Activated CD8-positive, alpha-beta memory T cell treated with anti-CD3 and anti-CD28 coated beads for 1 hour (primary cell): ENCODE data around the gene GDI2.
A peak's percentile ranks its signal among the peaks of the same experiment; 100 is the strongest.
"Not testable (repeated sequence)": the region's sequence is repeated elsewhere in the genome, so short reads cannot be mapped to it uniquely, and the experiment has no call there.

ENCODE experiments used
- DNase-seq, 2 donors: peaks; one replicate each; pipeline ENCODE4 v3.0.0-alpha.2; 2020; ENCODE audit warnings: low read depth in 1 of 2; ENCODE audit errors: extremely low read depth in 1 of 2

The GDI2 gene

DNA sequence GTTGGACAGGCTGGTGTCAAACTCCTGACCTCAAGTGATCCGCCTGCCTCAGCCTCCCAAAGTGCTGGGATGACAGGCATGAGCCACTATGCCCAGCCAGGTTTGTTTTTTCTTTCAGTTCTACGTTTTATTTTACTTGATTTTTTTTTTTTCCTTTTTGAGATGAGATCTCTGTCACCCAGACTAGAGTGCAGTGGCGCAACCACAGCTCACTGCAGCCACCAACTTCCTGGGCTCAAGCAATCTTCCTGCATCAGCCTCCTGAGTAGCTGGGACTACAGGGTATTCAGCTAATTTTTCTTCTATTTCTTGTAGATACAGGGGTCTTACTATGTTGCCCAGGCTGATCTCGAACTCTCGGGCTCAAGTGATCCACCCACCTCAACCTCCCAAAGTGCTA lies 24.3 kb downstream of the GDI2 start:
- DNase-seq: no peak

DNA sequence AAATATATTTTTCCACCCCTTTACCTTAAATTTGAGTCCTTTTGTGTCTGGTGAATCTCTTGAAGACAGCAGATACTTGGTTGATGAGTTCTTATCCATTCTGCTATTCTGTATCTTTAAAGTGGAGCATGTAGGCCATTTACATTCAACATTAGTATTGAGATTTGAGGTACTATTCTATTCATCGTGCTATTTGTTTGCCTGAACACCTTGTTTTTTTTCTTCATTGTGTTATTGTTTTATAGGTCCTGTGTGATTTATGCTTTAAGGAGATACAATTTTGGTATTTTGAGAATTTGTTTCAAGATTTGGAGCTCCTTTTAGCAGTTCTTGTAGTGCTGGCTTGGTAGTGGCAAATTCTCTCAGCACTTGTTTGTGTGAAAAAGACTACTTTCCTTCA lies 29.9 kb downstream of the GDI2 start:
- DNase-seq: no peak

DNA sequence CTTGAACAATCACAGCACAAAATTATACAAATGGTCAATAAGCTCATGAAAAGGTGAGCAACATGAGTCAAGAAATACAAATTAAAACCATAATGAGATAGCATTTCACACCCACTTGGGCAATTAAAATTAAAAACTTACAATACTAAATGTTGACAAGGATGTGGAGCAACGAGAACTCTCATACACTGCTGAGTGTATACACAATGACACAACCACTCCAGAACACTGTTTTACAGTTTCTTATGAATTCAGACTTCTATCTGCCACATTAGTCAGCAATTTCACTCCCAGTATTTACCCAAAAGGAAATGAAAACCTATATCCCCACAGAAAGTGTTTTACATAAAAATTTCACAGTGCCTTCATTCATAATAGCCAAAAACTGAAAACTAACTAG lies 31.1 kb downstream of the GDI2 start:
- no peak for DNase-seq

DNA sequence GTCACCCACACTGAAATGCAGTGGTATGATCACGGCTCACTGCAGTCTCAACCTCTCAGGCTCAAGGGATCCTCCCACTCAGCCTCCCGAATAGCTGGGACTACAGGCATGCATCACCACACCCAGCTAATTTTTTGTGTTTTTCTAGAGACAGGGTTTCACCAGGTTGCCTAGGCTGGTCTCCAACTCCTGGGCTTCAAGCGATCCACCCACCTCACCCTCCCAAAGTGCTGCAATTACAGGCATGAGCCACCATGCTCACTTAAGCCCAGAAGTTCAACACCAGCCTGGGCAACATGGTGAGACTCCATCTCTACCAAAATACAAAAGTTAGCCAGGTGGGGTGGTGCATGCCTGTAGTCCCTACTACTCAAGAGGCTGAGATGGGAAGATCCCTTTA lies 33.5 kb downstream of the GDI2 start:
- no peak for DNase-seq

DNA sequence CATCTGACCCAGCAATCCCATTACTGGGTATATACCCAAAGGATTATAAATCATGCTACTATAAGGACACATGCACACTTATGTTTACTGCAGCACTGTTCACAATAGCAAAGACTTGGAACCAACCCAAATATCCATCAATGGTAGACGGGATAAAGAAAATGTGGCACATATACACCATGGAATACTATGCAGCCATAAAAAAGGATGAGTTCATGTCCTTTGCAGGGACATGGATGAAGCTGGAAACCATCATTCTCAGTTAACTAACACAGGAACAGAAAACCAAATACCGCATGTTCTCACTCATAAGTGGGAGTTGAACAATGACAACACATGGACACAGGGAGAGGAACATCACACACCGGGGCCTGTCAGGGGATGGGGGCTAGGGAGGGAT lies 35.5 kb downstream of the GDI2 start:
- not testable (repeated sequence) for DNase-seq

DNA sequence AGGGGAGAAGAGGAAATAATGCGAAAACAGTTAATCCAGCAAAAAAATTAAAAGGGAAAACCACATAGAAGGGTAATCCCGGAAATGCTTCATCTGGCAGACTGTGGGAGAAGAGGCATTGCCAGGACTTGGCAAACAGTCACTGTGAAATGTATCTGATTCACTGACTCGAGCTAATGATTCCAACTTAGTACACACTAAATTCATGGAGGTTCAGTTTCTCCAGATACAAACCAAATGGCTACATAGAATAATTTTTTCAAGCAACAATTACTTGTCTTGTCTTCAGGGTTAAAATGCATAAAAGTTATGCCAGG lies 36.4 kb downstream of the GDI2 start:
- DNase-seq: no peak

DNA sequence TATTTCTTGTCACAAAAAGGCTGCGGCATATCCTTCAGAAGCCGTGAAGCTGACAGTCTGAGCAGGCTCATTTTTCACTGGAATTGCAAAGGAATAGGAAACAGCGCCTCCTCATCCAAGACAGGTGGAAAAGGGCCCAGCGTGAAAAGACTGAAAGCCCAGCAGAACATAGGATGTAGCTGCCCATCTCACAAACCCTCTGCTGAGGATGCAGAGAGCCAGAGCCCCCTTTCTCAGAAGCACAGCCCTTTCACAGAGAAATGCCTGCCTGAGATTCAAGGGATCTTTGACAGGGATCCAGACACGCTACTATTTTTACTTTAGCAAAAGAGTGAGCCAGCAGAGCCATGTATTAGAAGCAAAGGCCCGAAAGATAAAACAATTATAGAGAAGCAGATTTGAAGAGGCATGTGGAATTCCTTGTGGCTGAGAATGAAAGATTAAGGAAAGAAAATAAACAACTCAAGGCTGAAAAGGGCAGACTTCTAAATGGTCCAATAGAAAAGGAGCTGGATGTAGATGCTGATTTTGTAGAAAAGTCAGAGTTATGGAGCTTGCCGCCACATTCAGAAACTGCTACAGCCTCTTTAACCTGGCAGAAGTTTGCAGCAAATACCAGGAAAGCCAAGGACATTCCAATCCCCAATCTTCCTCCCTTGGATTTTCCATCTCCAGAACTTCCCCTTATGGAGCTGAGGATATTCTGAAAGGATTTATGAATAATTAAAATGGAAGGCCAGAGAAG lies 36.9 kb downstream of the GDI2 start:
- DNase-seq: no peak

DNA sequence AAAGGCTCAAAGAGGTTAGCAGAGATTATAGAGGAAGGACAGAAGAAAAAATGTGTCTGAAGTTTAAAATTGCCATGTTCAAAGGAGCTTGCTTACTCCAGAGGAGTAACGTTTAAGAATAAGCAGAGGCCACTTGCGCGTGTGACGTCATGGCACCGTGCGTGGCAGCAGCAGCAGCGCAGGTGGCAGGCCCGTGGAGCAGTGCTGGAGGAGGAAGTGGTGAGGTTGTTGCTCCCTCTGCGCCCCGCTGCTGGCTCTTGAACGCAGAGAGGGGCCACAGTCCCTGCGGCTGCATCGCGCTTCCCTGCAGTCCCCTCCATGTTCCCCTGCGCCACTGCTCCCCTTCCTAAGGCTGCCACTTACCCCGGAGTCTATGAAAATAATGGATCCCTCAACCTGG lies 37.5 kb downstream of the GDI2 start:
- peak; percentile 61 to 71 for DNase-seq

DNA sequence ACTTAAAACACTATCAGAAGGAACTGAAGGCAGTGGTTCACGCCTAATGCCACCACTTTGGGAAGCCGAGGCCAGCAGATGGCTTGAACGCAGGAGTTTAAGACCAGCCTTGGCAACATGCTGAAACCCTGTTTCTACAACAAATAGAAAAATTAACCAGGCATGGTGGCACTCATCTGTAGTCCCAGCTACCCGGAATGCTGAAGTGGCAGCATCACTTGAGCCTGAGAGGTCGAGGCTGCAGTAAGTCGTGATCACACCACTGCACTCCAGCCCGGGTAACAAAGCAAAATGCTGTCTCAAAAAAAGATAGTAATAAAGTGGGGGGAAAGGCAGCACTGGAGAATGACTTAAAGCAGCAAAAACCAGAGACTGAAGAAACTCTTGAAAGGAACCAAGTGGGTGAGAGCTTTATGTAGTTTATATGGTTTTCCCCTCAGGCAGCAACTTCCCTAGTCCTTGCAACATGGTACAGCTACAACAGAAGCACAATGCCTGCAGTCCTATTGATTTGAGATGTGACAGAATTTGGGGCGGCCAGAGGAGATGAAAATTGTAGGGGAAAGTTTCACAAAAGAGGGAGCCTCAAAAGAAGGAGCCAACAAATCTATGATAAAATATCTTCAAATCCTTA lies 38.1 kb downstream of the GDI2 start:
- DNase-seq: no peak

DNA sequence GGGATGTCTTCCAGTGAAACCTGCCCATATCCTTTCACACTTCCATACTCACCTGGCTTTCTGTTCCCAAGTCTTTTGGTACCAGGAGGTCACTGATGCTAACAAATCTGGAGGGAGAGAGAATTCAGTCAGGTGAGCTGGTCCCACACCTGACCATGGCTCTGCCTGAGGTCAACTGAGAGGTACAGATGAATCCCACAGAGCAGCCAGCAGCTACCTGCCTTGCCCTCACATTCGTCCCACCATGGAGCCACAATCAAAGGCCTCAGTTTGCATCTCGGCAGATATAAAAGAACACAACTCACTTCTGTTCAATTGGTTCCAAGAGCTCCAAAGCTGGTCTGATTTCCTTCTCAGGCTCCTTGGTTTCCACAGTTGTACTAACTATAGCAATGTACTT lies 47.0 kb downstream of the GDI2 start:
- DNase-seq: no peak

DNA sequence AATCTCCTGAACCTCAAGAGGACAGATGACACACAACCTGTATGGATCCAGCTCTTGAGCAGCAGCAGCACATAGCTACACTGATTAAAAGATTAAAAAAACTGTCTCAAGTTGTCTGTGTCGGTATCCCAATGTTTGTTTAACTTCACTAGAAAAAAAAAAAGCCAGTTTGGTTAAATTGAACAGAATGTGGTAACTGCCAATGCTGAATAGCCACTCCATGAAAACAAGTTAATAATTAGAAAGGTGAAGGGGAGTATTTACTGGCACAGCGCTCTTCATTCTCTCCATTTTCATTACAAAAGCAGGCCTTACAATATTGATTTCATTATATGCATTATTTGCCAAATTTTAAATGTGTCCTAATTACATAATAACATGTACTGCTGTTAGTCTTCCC lies 47.6 kb downstream of the GDI2 start:
- no peak for DNase-seq

DNA sequence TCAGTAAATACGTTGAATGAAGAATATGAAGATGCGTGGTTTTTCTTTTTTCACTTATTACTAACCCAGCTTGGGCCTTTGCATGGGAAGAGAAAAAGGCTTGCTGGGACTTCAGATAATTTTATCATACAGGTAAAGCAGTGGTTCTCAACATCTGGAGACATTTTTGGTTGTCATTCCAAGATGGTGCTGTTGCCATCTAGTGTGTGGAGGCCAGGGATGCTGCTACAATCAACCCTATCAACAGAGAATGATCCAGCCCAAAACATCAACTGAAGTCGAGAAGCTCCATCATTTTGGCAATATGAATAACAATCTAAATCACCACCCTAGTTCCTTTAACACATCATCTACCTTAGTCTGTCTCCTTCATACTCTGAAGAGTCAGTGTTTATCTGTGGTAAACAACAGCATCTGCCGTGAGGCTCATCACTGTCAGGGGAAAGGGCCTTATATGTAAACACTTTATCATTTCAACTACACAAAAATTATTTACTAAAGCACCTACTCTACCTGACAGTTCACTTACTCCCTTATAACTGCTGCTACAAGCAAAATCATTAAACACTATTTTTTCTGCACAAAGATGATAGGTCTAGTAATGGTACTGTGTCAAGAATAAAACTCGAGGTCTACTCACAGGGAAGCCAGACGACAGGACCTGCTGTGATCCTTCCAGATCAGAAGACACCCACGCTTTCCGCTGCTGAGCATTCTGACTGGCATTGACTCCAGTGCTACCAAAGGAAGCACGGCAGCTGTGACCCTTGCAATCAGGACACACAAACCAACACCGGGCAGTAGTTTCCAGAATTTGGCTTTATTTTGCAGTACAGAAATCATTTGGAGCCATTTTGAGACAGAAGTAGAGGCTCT lies 48.6 kb downstream of the GDI2 start:
- no peak for DNase-seq

DNA sequence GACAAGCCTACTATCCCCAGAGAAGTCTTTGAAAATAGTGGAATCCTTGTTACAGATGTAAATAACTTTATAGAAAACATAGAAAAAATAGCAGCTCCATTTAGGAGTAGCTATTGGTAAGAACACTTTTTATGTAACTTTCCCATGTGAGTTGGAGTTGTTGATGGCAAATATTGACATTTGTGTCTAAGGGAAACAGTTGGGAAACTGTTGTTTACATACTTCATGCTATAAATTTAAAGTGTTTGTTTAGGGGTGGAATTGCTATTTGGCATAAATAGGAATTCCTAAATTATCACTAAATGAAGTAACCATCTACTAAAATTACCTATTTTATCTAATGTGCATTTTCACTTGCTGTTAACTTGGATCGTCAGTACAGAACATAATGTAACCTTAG lies 50.7 kb downstream of the GDI2 start:
- DNase-seq: no peak

DNA sequence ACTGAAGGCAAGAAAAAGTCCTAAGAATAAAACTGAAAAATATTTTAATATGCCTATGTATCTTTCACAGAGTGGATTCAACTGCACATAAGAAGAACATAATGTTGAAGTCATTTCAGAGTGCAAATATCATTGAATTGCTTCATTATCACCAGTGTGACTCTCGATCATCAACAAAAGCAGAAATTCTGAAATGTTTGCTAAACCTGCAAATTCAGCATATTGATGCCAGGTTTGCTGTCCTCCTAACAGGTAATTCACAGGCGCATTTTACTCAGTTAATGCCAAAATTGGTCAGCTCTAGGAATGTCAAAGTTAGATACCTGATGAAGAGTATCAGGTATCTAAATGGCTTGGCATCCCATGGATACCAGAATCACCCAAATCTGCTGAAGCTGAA lies 52.0 kb downstream of the GDI2 start:
- DNase-seq: no peak

DNA sequence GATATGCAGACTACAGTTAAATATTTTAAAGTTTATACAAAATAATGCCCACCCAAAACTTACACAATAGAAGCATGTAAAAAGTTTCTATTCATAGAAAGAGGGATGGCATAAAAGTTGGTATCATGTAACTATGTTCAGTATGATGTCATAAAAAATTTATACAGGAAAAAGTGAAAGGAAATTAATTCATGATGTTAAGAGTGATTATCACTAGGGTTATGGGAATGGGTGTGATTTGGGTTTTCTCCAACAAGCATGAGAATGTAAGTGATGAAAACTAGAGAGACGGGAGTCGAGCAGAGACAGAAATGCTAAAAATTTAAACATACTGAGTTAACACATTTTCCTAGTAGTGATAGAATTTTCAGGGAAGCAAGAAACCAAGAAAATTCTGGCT lies 52.7 kb downstream of the GDI2 start:
- no peak for DNase-seq

DNA sequence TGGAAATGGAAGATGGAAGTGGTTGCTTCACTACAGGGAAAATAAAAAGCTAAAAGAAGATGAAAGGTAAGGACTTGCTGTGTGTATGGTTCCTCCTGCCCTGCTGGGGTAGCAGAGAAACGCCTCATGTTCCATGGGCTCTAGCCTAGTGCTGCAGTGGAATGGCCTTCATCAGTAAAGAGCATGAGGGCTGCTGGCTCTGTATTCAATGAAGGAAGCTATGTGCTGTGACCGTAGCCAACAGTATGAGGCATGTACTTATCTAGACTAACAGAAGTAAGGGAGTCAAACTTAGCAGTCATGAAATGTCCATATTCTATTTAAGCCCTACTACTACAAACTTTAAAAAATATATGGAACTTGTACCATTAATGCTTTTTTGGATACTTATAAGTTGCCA lies 54.3 kb downstream of the GDI2 start:
- DNase-seq: no peak

DNA sequence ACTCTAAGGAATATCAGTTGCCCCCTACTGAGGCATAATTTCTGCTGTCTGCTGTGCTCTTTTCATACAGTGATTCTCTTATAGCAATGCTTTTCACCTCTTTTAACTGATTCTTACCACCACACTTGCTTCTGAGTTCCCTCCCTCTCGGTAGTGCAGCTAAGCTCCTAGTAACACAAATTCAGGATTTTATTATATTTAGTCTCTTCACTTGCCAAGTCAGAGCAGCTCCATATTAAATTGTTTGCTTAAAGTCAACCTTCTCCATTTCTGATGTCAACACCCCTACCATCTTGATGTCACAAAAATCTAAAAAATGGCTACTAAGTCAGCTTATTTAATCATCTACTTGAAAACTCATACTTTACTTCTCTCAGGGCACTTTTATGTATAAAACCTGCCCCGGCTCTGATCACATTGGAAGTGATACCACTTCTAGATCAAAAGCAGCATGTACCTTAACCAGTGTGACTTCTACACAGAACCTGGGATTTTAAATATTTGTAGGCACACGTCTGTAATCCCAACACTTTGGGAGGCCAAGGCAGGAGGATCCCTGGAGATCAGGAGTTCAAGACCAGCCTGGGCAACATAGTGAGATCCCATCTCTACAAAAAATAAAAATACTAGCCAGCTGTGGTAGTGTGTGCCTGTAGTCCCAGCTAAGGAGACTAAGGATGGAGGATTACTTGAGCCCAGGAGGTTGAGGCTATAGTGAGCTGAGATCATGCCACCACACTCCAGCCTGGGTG lies 55.3 kb downstream of the GDI2 start:
- no peak for DNase-seq

DNA sequence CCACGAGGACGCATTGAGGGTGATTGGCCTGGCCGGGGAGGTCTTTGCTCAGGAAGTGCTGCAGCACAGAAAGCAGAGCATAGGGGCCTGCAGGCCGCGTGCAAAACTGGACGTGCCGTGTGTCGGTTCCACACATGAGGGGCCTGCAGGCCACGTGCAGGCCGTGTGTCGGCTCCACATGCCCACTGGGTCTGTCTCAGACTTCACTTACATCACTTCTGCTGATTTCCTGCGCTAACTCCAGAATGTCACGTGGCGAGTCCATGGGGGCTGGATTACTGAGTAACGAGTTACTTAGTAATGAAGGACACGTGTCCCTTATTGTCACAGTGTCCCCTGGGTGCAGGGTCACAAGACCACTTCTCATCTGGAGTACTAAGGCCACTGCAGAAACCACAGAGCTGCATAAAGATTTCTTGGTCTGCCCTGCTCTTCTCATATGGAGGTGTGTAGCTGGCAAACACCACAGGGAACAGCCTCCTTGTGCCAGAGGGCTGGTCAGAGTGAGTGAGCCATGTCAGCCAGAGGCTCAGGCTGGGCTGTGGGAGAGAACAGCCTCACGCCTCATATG lies 60.8 kb downstream of the GDI2 start:
- no peak for DNase-seq

DNA sequence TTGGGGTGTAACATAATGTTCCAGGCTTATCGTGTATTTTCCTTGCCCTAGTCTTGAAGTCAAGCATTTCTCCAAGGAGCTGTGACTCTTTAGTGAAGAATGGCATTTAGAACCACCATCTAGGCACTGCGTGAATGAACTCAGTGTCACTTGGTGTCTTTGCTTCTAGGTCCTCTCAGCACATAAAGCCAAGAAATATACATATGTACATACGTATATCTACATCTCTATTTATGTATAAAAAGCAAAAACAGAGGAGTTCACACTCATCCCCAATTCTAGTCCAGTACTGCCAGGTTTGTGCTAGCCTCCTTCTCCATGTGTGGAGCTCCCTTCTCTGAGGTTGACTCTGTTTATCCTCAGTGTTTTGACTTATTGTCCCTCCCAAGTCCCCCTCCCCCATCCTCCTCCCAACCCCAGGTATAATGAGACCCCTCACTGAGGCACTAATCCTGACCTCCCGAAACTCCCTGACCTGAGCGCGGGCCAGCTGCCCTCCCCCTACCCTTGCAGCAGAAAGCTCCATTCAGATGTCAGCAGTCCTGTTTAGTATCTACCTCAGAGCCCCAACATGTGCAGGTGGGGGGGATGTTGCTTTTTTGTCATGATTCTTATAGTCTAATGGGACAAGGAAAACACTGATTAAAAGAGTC lies 61.5 kb downstream of the GDI2 start:
- DNase-seq: no peak

DNA sequence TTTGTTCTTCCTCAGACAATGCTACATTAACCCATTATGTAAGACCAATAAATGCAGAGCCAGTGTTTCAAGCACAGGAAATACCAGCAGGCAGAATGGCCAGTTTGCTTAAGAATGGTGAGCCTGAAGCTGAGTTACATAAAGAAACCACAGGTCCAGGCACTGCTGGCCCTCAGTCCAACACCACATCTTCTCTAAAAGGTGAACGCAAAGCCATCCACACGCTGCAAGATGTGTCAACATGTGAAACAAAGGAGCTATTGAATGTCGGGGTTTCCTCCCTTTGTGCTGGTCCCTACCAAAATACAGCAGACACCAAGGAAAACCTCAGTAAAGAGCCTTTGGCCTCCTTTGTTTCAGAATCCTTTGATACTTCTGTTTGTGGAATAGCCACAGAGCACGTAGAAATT lies 64.8 kb downstream of the GDI2 start:
- DNase-seq: no peak

DNA sequence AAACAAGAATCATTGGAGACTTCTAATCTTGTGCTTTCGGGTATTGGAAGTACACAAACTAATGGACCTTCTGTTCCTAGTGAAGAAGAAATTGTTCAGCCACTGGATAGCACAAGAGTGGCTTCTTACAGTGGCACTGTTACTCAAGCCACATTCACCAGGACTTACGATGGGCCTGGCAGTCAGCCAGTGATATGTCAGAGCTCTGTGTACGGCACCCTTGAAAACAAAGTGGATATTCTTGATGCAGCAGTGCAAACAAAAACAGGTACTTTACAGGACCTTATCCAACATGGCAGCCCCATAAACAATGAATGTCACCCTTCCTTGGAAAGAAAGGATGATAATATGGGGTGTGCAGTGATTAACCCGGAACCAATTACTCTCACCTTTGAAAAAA lies 67.0 kb downstream of the GDI2 start:
- no peak for DNase-seq
